Amniotic epithelial cell (primary cell): ENCODE measurements around the gene RNF112.

ENCODE experiments used
- DNase-seq: peaks from one replicate; pipeline ENCODE4 v3.0.0-alpha.2; 2010; ENCODE audit warnings: low read depth

RNF112 gene

GRCh38 chr17:19410875-19411620 is at the start of gene RNF112:
TSS of gene RNF112 (plus strand) at chr17:19411232. CDS start at chr17:19411409, 177 bp downstream.
- peak; percentile 73 for DNase-seq

GRCh38 chr17:19361326-19361725 is 49.7 kb upstream of the RNF112 start:
- no peak for DNase-seq

GRCh38 chr17:19361944-19362276 is 49.1 kb upstream of the RNF112 start:
- DNase-seq = no peak

GRCh38 chr17:19362277-19363113 is 48.5 kb upstream of the RNF112 start, which contains the start of gene B9D1:
TSS of gene B9D1 (minus strand) at chr17:19362723. CDS start at chr17:19362569, 154 bp downstream.
- peak; percentile 88 for DNase-seq

GRCh38 chr17:19363114-19363438 is 48.0 kb upstream of the RNF112 start:
- no peak for DNase-seq

- DNase-seq = no peak
Measured at GRCh38 chr17:19363460-19364035, 47.5 kb upstream of the RNF112 start.

- no peak for DNase-seq
Measured at GRCh38 chr17:19364699-19365498, 46.1 kb upstream of the RNF112 start.

GRCh38 chr17:19365499-19365817 is 45.6 kb upstream of the RNF112 start:
- DNase-seq = no peak

- no peak for DNase-seq
Measured at GRCh38 chr17:19365833-19366636, 45.0 kb upstream of the RNF112 start.

- no peak for DNase-seq
Measured at GRCh38 chr17:19366637-19366972, 44.4 kb upstream of the RNF112 start.

- DNase-seq = no peak
Measured at GRCh38 chr17:19368229-19368628, 42.8 kb upstream of the RNF112 start.

- no peak for DNase-seq
Measured at GRCh38 chr17:19369107-19369778, 41.8 kb upstream of the RNF112 start.

GRCh38 chr17:19369846-19370492 is 41.1 kb upstream of the RNF112 start:
- DNase-seq = no peak

GRCh38 chr17:19370493-19370960 is 40.5 kb upstream of the RNF112 start:
- DNase-seq = no peak

- DNase-seq = no peak
Measured at GRCh38 chr17:19371259-19372010, 39.6 kb upstream of the RNF112 start.

- DNase-seq = no peak
Measured at GRCh38 chr17:19372011-19372370, 39.0 kb upstream of the RNF112 start.

GRCh38 chr17:19372439-19372838 is 38.6 kb upstream of the RNF112 start:
- DNase-seq = no peak

- no peak for DNase-seq
Measured at GRCh38 chr17:19372866-19373504, 38.0 kb upstream of the RNF112 start.

GRCh38 chr17:19374136-19374535 is 36.9 kb upstream of the RNF112 start:
- peak; percentile 54 for DNase-seq
